WTC11 (cell line): ENCODE measurements around the gene REST.
"Not testable (repeated sequence)": the region's sequence is repeated elsewhere in the genome, so short reads cannot be mapped to it uniquely, and the experiment has no call there.

Experiments
- ARID4B ChIP-seq: sonication (generic); formaldehyde crosslinking; IDR thresholded peaks from 2 replicates; pipeline ENCODE4 v1.8.0; 2023; ENCODE audit warnings: missing genetic modification reagents, mild to moderate bottlenecking, borderline replicate concordance
- ATF2 ChIP-seq: sonication (generic); formaldehyde crosslinking; IDR thresholded peaks from 2 replicates; pipeline ENCODE4 v1.8.1; 2022; ENCODE audit warnings: low read depth, missing genetic modification reagents, borderline replicate concordance
- ATF3 ChIP-seq: sonication (generic); formaldehyde crosslinking; conservative IDR thresholded peaks from 2 replicates; pipeline ENCODE4 v1.8.1; 2022; ENCODE audit warnings: mild to moderate bottlenecking, missing genetic modification reagents
- CBFB ChIP-seq: sonication (generic); formaldehyde crosslinking; IDR thresholded peaks from 2 replicates; pipeline ENCODE4 v1.8.1; 2022; ENCODE audit warnings: mild to moderate bottlenecking, low read depth, missing genetic modification reagents
- CREB1 ChIP-seq: sonication (generic); formaldehyde crosslinking; IDR thresholded peaks from 2 replicates; pipeline ENCODE4 v1.8.0; 2023; ENCODE audit warnings: mild to moderate bottlenecking, missing genetic modification reagents
- CTCF ChIP-seq: fragments of 200-600 bp; IDR thresholded peaks from 2 replicates; pipeline ENCODE4 v1.8.0; 2022; ENCODE audit warnings: antibody characterized with exemption
- E2F5 ChIP-seq: sonication (generic); formaldehyde crosslinking; IDR thresholded peaks from 2 replicates; pipeline ENCODE4 v1.8.1; 2022; ENCODE audit warnings: mild to moderate bottlenecking, moderate library complexity, missing genetic modification reagents
- ETV6 ChIP-seq: sonication (generic); formaldehyde crosslinking; IDR thresholded peaks from 2 replicates; pipeline ENCODE4 v1.8.1; 2022; ENCODE audit warnings: mild to moderate bottlenecking, missing genetic modification reagents
- MAX ChIP-seq: sonication (generic); formaldehyde crosslinking; IDR thresholded peaks from 2 replicates; pipeline ENCODE4 v1.8.0; 2022; ENCODE audit warnings: mild to moderate bottlenecking, missing genetic modification reagents
- MYBL2 ChIP-seq: sonication (generic); formaldehyde crosslinking; IDR thresholded peaks from 2 replicates; pipeline ENCODE4 v1.8.1; 2023; ENCODE audit warnings: mild to moderate bottlenecking, moderate library complexity, missing genetic modification reagents
- NFE2L1 ChIP-seq: sonication (generic); formaldehyde crosslinking; IDR thresholded peaks from 2 replicates; pipeline ENCODE4 v1.8.1; 2023; ENCODE audit warnings: missing genetic modification reagents
- SP1 ChIP-seq: sonication (generic); formaldehyde crosslinking; conservative IDR thresholded peaks from 2 replicates; pipeline ENCODE4 v1.8.1; 2022; ENCODE audit warnings: missing genetic modification reagents
- TCF7 ChIP-seq: sonication (generic); formaldehyde crosslinking; IDR thresholded peaks from 2 replicates; pipeline ENCODE4 v1.8.0; 2022; ENCODE audit warnings: mild to moderate bottlenecking, low read depth, missing genetic modification reagents, moderate library complexity
- ZNF425 ChIP-seq: fragments of 250-450 bp; sonication (Bioruptor Pico); conservative IDR thresholded peaks from 2 replicates; pipeline ENCODE4 v1.9.0; 2021; ENCODE audit warnings: mild to moderate bottlenecking

GRCh38 chr4:56884511-56884910 lies 23.2 kb upstream of the REST start:
- TF ChIP-seq CTCF; ATF2 (CRISPR knock-in tag); SP1 (CRISPR knock-in tag); ETV6 (CRISPR knock-in tag); TCF7 (CRISPR knock-in tag); NFE2L1 (CRISPR knock-in tag); MYBL2; MAX (CRISPR knock-in tag); CBFB (CRISPR knock-in tag); CREB1 (CRISPR knock-in tag); E2F5 (CRISPR knock-in tag); ARID4B (CRISPR knock-in tag); ZNF425 (CRISPR knock-in tag); ATF3 (CRISPR knock-in tag): not testable (repeated sequence)
